ENCODE measurements around the gene TRAF4. TPM values are rescaled to one million over a fixed set of nuclear protein-coding genes. Genes with fewer than 3 reads are reported as not detected.
"Not testable (repeated sequence)": the region's sequence is repeated elsewhere in the genome, so short reads cannot be mapped to it uniquely, and the experiment has no call there.

TRAF4 gene
- total RNA-seq, 2 donors from 2014 or later = 88.3 to 168 TPM

- ATAC-seq; H3K9me3 Mint-ChIP-seq; H3K27ac Mint-ChIP-seq; DNase-seq (ENCODE audit: low spot score in 2 of 2): not testable (repeated sequence)
- peaks cover 0 to 17% of the 10 kb centered on the region in 2 donors for H3K36me3 Mint-ChIP-seq
These were observed 35.8 kb downstream of the TRAF4 start for GRCh38 chr17:28779601-28780000.

DNA sequence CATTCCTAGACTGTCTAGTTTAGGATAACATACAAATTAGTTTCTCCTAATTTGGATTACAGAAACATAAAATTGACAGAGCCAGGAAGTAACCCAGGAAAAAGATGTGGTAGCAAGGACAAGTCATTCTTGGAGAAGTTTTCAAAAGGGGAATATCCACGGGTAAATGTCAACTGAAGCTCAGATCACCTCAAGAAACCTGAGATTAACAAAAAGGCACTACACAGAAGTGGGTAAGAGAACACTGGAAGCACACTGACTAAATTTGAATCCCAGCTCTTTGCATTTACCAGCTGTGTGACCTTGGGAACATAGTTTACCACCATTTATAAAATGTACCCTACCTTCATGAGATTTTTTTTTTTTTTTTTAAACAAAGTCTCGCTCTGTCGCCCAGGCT is 39.4 kb downstream of the TRAF4 start:
- Mint-ChIP-seq H3K36me3 (peaks cover 0 to 17% of the 10 kb centered on the region in 2 donors), H3K9me3 (no peaks in the 10 kb centered on the region), H3K27ac (peak overlapping the region in 1 of 2 donors; percentile 10)
- ATAC-seq = peak in 1 of 2 donors; percentile 59
- no peak for DNase-seq (ENCODE audit: low spot score in 2 of 2)

DNA sequence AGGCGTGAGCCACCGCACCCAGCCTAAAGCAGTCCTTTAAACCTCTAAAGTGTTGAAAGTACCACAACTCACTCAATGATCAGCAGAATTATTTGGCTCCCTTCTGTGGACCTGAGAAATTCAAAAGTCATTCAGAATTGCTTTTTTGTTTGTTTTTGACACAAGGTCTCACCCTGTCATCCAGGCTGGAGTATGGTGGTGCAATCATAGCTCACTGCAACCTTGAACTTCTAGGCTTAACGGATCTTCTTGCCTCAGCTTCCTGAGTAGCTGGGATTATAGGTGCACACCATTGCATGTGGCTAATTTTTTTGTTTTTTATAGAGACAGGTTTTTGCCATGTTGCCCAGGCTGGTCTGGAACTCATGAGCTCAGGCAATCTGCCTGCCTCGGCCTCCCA is 44.3 kb downstream of the TRAF4 start:
- no peaks in the 10 kb centered on the region for H3K36me3 Mint-ChIP-seq
- no peak for ATAC-seq
- no peaks in the 10 kb centered on the region for H3K9me3 Mint-ChIP-seq
- DNase-seq (ENCODE audit: low spot score in 2 of 2) = no peak
- H3K27ac Mint-ChIP-seq = no peak overlapping the region

- no peak for DNase-seq (ENCODE audit: low spot score in 2 of 2)
- Mint-ChIP-seq H3K27ac (peak overlapping the region in 1 of 2 donors; percentile 59), H3K36me3 (no peaks in the 10 kb centered on the region), H3K9me3 (no peaks in the 10 kb centered on the region)
- no peak for ATAC-seq
These were observed 49.3 kb downstream of the TRAF4 start for GRCh38 chr17:28792877-28793661.

DNA sequence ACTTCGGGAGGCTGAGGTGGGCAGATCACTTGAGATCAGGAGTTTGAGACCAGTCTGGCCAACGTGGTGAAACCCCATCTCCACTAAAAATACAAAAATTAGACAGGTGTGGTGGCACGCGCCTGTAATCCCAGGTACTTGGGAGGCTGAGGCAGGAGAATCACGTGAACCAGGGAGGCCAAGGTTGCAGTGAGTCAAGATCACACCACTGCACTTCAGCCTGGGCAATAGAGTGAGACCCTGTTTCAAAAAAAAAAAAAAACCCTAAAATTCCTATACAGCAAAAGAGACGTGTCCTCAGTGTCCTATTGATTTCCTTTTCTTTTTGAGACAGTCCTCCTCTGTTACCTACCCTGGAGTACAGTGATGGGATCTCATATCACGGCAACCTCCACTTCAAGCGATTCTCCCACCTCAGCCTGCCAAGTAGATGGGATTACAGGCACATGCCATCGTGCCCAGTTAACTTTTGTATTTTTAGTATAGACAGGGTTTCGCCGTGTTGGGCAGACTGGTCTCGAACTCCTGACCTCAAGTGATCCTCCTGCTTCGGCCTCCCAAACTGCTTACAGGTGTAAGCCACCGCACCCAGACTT is 51.1 kb downstream of the TRAF4 start:
- not testable (repeated sequence) for H3K27ac Mint-ChIP-seq

DNA sequence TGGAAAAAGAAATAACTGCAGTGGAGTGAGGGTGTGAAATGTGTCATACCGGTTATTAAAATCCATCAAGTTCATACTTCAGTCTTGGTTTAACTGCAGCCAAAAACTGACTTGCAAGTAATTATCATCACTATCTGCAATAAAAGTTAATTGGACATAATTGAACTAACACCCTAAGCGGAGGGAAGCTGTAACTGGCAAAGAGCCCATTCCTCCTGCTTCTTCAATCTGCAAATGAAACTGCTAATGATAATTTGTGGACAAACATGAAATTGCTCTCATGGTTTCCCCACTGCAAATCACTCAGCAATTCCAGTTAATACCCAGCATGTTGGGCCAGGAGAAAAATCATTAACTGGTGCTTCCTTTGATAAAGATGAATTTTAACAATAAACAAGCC is 52.3 kb downstream of the TRAF4 start:
- no peaks in the 10 kb centered on the region for H3K9me3 Mint-ChIP-seq
- no peak for ATAC-seq
- H3K36me3 Mint-ChIP-seq = no peaks in the 10 kb centered on the region
- no peak overlapping the region for H3K27ac Mint-ChIP-seq
- no peak for DNase-seq (ENCODE audit: low spot score in 2 of 2)

More for the DNA sequence above, 51.1 kb downstream of the TRAF4 start:
- H3K36me3 Mint-ChIP-seq; ATAC-seq; DNase-seq (ENCODE audit: low spot score in 2 of 2); H3K9me3 Mint-ChIP-seq: not testable (repeated sequence)

Other genes starting within 250 kb of the TRAF4 start
- gene FOXN1, start 237.7 kb upstream of the TRAF4 start, total RNA-seq = not detected
- gene UNC119, start 191.4 kb upstream of the TRAF4 start, total RNA-seq = 10 to 100 TPM; 53.0 to 56.6 TPM
- gene PIGS, start 172.5 kb upstream of the TRAF4 start, total RNA-seq = 10 to 100 TPM; 39.6 to 44.1 TPM
- 100 to 1,000 TPM in 1 of 2 donors, 10 to 100 TPM in 1; 41.6 to 220 TPM for gene ALDOC, start 167.1 kb upstream of the TRAF4 start, total RNA-seq
- gene SPAG5, start 145.0 kb upstream of the TRAF4 start, total RNA-seq = 100 to 1,000 TPM; 150 to 326 TPM
- 10 to 100 TPM; 29.7 to 32.2 TPM for gene RSKR, start 129.8 kb upstream of the TRAF4 start, total RNA-seq
- 100 to 1,000 TPM; 155 to 156 TPM for gene BLTP2, start 98.9 kb upstream of the TRAF4 start, total RNA-seq
- 10 to 100 TPM; 43.5 to 46.2 TPM for gene SDF2, start 82.1 kb upstream of the TRAF4 start, total RNA-seq
- 10 to 100 TPM; 70.0 to 91.8 TPM for gene SUPT6H, start 81.8 kb upstream of the TRAF4 start, total RNA-seq
- gene PROCA1, start 32.1 kb upstream of the TRAF4 start, total RNA-seq = 1 to 10 TPM; 5.7 to 6.4 TPM
- gene RAB34, start 26.1 kb upstream of the TRAF4 start, total RNA-seq = 10 to 100 TPM; 20.5 to 46.4 TPM
- gene RPL23A, start 24.0 kb upstream of the TRAF4 start, total RNA-seq = 1,000 to 10,000 TPM; 2,221 to 2,736 TPM
- 10 to 100 TPM in 1 of 2 donors, 1 to 10 TPM in 1; 4.4 to 10.2 TPM for gene TLCD1, start 17.8 kb upstream of the TRAF4 start, total RNA-seq
- gene NEK8, start 15.2 kb upstream of the TRAF4 start, total RNA-seq = 1 to 10 TPM; 5.3 to 6.4 TPM
- gene FAM222B, start 98.8 kb downstream of the TRAF4 start, total RNA-seq = 10 to 100 TPM; 15.1 to 24.9 TPM
- gene ERAL1, start 111.0 kb downstream of the TRAF4 start, total RNA-seq = 10 to 100 TPM; 33.9 to 74.1 TPM
- 100 to 1,000 TPM in 1 of 2 donors, 10 to 100 TPM in 1; 44.9 to 102 TPM for gene FLOT2, start 153.7 kb downstream of the TRAF4 start, total RNA-seq
- gene DHRS13, start 159.1 kb downstream of the TRAF4 start, total RNA-seq = 10 to 100 TPM; 33.8 to 36.5 TPM
- gene PHF12, start 207.5 kb downstream of the TRAF4 start, total RNA-seq = 10 to 100 TPM; 46.2 to 71.7 TPM

Measured in activated naive CD4-positive, alpha-beta T cell treated with anti-CD3 and anti-CD28 coated beads, Interleukin-2, amount 50 U/mL, for 72 hours (primary cell).